ENCODE data around the gene TM9SF1. TPM values are rescaled to one million over a fixed set of nuclear protein-coding genes. Genes with fewer than 3 reads are reported as not detected.
A peak's percentile ranks its signal among the peaks of the same experiment; 100 is the strongest.

The TM9SF1 gene
- total and polyA plus RNA-seq, 3 donors from 2014 or later = 45.0 to 53.2 (median 50.0) TPM

- intact Hi-C loops (cut with DNase I; ENCODE audit: low total_unique reads) = no loop called here
- Histone ChIP-seq H3K27ac (no peak overlapping the region), H3K27me3 (no peaks in the 10 kb centered on the region), H3K36me3 (ENCODE audit: low read depth, missing control alignments) (no peaks in the 10 kb centered on the region), H3K4me1 (peaks cover 12% of the 10 kb centered on the region), H3K9me3 (no peaks in the 10 kb centered on the region), H3K4me3 (no peak overlapping the region)
- no peak for TF ChIP-seq CTCF (IDR thresholded peaks at IDR 0.05)
- no peak for TF ChIP-seq POLR2A (IDR thresholded peaks at IDR 0.05)
- 89 to 91% methylated on average over 7 of the region's 7 CpGs for WGBS, 2 donors
- no peak for DNase-seq
Measured at GRCh38 chr14:24198814-24199524, 3.7 kb upstream of the TM9SF1 start.

GRCh38 chr14:24197056-24197450 is 1.8 kb upstream of the TM9SF1 start:
- no peaks in the 10 kb centered on the region for H3K27me3 ChIP-seq
- H3K4me1 ChIP-seq = peaks cover 12% of the 10 kb centered on the region
- no peak overlapping the region for H3K4me3 ChIP-seq
- intact Hi-C loops (cut with DNase I; ENCODE audit: low total_unique reads) = no loop called here
- no peaks in the 10 kb centered on the region for H3K36me3 ChIP-seq (ENCODE audit: low read depth, missing control alignments)
- no peaks in the 10 kb centered on the region for H3K9me3 ChIP-seq
- no peak for TF ChIP-seq CTCF (IDR thresholded peaks at IDR 0.05)
- no peak for TF ChIP-seq POLR2A (IDR thresholded peaks at IDR 0.05)
- H3K27ac ChIP-seq = no peak overlapping the region
- no peak for DNase-seq
- WGBS, 2 donors = 59 to 80% methylated on average over 2 of the region's 2 CpGs

GRCh38 chr14:24196071-24197055 is 1.1 kb upstream of the TM9SF1 start:
- intact Hi-C loops (cut with DNase I; ENCODE audit: low total_unique reads) = no loop called here
- Histone ChIP-seq H3K4me1 (peaks cover 12% of the 10 kb centered on the region), H3K27me3 (no peaks in the 10 kb centered on the region), H3K27ac (peak overlapping the region; percentile 96 to 98), H3K4me3 (peak overlapping the region; percentile 72 to 98), H3K9me3 (no peaks in the 10 kb centered on the region), H3K36me3 (ENCODE audit: low read depth, missing control alignments) (no peaks in the 10 kb centered on the region)
- TF ChIP-seq POLR2A (IDR thresholded peaks at IDR 0.05) (no peak), CTCF (IDR thresholded peaks at IDR 0.05) (no peak)
- DNase-seq = no peak
- 25 to 26% methylated on average over 28 to 33 of the region's 33 CpGs for WGBS, 2 donors

- Histone ChIP-seq H3K27ac (peak overlapping the region; percentile 96 to 98), H3K27me3 (no peaks in the 10 kb centered on the region), H3K4me1 (peaks cover 12% of the 10 kb centered on the region), H3K9me3 (no peaks in the 10 kb centered on the region), H3K36me3 (ENCODE audit: low read depth, missing control alignments) (no peaks in the 10 kb centered on the region), H3K4me3 (peak overlapping the region; percentile 72 to 98)
- WGBS, 2 donors = 35 to 42% methylated on average over 8 of the region's 8 CpGs
- intact Hi-C loops (cut with DNase I; ENCODE audit: low total_unique reads) = no loop called here
- no peak for DNase-seq
- TF ChIP-seq POLR2A (IDR thresholded peaks at IDR 0.05) (no peak), CTCF (IDR thresholded peaks at IDR 0.05) (no peak)
Measured at GRCh38 chr14:24194873-24195185, 412 bp downstream of the TM9SF1 start.

Measured in testis (tissue), 3 donors.